Measurements from ENCODE around the gene TPST2.

DNA sequence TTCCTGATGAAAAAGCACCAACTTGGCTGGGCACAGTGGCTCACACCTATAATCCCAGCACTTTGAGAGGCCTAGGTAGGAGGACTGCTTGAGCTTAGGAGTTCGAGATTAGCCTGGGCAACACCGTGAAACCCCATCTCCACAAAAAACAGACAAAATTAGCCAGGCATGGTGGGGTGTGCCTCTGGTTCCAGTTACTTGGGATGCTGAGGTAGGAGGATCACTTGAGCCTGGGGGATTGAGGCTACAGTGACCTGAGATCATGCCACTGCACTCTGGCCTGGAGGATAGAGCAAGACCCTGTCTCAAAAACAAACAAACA lies 109.4 kb downstream of the TPST2 start:
- TF ChIP-seq EZH2 (IDR thresholded peaks at IDR 0.05) (no peak), POLR2AphosphoS5 (IDR thresholded peaks at IDR 0.05; ENCODE audit: borderline replicate concordance, low read depth, low read length) (no peak), FOXP2 (optimal IDR thresholded peaks at IDR 0.05; ENCODE audit: control extremely low read depth, extremely low read length, insufficient read depth) (no peak)
